HG03354 (cell line): ENCODE results near the gene DUSP28.

Source experiments
- ATAC-seq: cut with Tn5 transposase; IDR thresholded peaks from one replicate; pipeline ENCODE4 v1.9.1; 2021; ENCODE audit warnings: mild to moderate bottlenecking; ENCODE audit not compliant: unreplicated experiment, poor library complexity, severe bottlenecking

Gene DUSP28

DNA sequence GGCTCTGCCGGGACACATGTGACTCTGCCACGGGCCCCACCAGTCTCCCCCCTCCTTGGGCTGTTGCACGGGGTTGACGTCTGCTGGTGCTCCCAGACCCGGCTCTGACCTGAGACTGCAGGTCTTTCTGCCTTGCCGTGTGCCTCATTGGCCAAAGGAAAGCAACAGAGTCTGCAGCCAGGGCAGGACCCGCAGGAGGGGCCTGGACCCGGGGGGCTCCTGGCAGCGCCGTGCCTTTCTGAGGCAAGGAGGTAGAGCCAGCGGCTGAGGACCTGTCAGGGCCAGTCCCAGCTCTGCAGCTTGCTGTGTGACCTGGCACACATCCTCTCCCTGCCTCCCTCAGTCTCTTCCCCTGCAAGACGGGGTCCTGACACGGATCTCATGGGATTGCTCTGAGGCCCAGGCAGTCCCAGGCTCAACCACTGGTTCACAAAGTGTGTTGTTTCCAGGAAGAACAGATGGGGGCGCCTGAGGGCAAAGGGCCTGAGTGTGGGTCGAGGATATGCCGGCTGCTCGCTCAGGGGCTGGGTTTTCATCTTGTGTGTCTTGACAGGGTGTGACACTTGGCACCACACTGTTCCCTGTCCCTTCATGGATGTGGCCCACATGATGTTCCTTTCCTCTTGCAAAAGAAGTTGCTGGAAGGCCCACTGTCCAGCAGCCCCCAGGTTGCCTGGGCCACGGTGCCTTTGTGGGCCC lies 35.4 kb downstream of the DUSP28 start:
- no peak for ATAC-seq

DNA sequence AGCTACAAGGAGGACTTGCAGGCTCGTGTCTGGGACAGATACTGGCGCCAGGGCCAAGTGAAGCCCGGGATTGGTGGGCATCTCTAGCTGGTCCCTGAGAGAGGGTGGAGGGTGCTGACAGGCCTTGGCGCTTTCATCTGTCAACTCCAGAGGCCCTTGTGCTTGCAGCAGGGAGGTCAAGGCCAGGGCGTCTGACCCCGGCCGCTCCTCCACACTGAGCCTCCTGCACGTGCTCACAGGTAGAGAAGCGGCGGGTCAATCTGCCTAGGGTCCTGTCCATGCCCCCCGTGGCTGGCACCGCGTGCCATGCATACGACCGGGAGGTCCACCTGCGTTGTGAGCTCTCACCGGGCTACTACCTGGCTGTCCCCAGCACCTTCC lies 35.9 kb downstream of the DUSP28 start:
- no peak for ATAC-seq

DNA sequence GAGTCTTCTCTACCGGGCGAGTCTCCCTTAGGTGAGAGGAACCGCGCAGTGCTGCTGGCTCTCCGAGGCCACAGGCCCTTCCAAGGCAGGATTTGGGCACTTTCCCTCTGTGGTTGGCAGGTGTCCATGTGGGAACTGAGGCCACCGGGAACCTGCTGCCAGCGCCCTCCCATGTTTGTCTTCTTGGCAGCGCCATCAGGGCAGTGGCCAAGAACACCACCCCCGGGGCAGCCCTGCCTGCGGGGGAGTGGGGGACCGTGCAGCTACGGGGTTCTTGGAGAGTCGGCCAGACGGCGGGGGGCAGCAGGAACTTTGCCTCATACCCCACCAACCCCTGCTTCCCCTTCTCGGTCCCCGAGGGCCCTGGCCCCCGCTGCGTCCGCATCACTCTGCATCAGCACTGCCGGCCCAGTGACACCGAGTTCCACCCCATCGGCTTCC lies 36.4 kb downstream of the DUSP28 start:
- no peak for ATAC-seq

DNA sequence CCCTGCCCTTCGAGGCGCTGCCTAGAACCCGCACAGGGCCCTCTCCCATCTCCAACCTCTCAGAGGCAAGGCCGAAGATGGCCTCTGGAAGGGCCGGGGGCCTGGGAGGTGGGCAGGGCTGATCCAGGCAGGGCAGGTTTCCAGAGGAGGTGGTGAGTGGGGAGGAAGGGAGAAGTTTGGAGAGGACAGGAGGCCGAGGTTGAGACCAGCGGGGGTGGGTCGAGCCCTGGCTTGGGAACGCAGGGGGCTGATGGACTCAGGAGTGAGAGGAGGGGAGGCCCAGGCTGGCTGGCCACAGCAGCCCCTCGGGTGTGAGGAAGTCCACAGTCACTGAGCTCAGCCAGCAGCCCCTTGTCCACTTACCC lies 36.9 kb downstream of the DUSP28 start:
- ATAC-seq, result no peak

DNA sequence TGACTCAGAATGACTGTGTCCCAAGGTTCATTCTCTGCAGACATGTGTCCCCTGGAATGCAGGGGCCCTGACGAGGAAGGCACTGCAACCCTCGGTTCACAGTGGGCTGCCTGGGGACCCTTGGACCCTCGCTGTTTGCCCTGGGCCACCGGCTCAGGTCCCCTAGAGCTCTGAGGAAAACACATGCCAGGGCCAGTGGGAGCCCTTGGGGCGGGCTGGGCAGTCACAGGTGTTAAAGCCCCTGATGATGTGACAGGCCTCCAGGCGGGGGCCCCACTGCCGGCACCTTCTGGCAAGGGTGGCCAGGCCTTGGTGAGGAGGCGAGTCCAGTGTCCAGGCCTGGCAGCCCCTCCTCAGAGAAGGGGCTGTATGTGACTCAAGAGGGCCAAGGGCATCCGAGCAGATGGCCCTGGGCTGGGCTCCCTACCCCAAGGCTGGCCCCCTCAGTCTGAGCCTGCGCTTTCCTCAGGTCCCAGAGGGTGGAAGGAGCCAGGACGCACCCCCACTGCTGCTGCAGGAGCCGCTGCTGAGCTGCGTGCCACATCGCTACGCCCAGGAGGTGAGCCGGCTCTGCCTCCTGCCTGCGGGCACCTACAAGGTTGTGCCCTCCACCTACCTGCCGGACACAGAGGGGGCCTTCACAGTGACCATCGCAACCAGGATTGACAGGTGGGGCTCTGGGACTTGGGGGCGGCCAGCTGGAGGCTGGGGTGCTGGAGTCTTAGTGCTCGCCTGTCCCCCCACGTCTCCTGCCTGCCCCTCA lies 37.4 kb downstream of the DUSP28 start:
- ATAC-seq, result no peak

DNA sequence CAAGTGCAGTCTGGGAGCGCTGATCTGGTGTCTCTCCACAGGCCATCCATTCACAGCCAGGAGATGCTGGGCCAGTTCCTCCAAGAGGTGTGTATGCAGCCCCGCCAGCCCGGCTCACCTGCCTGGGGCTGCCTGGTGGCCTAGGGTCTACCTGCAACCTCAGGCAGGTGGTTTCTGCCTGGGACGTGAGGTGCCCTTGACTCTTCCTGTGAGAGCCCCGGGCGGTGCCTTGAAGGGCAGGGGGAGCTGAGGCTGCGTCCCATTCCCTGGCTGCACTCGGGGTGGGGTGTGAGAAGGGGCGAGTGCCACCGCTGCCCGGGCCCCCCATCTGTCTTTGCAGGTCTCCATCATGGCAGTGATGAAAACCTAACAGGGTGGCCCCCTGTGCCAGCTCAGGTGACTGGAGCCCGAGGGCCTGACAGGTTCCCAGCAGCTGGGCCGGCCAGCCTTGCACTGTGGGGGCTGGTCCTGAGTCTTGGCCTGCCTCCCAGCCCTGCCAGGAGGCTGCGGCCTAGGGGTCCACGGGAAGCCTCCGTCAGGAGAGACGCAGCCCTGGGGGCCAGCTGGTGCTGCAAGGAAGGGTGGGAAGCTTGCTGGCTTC lies 38.3 kb downstream of the DUSP28 start:
- no peak for ATAC-seq

DNA sequence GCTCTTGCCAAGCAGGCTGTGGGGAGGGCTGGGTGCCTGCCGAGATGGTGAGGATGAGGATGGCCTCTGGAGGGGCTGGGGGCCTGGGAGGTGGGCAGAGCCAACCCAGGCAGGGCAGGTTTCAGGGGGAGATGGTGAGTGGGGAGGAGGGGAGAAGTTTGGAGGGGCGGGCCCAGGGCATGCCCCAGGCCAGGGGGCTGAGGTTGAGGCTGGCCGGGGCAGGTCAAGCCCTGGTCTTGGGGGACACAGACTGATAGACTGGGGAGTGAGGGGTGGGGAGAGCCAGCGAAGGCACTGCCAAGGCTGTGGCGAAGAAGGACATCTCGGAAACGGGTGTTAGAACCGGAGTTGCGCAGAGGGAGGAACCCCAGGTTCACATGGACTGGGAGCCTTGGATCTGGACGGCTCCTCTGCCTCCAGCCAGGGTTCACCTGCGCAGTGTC lies 39.0 kb downstream of the DUSP28 start:
- no peak for ATAC-seq

DNA sequence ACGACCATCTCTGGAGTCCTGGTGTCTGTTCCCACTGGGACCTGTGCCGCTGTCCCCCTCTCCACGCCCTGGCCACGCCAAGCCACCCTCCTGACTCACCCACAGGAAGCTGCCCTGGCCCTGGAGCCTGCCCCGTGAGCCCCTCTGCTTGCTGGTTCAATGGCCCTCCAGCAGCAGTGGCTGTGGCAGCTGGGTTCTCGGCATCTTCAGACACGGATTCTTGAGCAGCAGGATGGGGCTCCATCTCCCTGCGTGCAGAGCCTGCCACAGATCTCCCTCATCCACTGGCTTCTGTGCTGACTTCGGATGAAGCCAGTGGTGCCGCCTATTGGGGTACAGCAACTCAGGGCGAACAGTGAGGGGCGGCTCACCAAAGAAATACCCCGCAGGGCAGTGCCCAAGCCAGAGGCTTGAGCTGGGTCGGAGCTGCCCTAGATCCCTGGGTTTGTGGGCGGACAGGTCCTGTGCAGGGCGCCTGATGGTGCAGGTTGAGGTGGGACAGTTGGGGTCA lies 40.3 kb downstream of the DUSP28 start:
- ATAC-seq, result no peak

DNA sequence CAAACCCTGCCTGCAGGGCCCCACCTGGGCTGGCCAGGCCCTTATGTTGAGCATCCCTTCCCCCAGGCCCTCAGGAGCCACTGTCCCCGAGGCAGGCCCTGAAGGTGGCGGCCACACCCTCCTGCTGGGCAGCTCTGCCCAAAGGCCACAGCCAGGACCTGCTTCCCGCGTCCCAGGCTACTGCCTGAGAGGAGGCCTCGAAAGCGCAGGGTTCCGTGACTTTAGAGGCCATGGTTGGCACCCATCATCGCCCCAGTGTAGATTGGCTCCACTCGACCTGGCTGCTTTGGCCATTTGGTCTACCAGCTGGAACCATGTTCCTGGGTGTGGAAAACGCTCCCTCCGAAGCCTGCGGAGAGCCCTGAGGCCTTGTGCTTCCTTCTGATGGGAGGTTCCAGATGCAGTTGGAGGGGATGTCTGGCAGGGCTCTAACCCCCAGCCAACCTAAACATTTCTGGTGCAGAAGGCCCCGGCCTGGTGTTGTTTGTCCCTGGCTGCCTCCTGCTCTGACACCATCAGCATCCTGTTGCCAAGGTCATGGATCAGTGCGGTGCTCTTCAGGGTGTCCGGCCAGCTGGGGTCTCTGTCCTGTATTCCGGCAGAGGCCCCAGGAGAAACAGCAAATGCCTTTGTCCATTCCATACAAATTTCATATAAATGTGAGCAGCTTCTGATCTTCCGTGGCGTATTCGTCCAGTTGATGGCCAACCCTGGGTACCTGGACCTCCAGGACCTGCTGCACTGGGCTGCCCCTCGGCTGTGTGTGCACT lies 41.1 kb downstream of the DUSP28 start:
- ATAC-seq, result no peak

DNA sequence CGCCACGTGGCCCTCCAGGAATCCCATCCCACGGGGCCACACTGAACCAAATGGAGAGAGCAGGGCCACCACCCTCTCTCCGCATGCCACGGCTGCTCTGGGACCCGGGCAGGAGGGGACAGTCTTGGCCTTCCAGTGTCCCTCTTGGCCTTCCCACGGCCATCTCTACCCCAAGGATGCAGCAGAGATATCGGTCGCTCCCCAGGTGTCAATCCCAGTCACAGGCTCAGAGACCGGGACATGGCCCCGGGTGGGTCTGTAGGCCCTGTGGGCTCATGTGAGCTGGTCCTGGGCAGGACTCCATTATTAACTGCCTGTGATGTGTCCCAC lies 41.6 kb downstream of the DUSP28 start:
- no peak for ATAC-seq

DNA sequence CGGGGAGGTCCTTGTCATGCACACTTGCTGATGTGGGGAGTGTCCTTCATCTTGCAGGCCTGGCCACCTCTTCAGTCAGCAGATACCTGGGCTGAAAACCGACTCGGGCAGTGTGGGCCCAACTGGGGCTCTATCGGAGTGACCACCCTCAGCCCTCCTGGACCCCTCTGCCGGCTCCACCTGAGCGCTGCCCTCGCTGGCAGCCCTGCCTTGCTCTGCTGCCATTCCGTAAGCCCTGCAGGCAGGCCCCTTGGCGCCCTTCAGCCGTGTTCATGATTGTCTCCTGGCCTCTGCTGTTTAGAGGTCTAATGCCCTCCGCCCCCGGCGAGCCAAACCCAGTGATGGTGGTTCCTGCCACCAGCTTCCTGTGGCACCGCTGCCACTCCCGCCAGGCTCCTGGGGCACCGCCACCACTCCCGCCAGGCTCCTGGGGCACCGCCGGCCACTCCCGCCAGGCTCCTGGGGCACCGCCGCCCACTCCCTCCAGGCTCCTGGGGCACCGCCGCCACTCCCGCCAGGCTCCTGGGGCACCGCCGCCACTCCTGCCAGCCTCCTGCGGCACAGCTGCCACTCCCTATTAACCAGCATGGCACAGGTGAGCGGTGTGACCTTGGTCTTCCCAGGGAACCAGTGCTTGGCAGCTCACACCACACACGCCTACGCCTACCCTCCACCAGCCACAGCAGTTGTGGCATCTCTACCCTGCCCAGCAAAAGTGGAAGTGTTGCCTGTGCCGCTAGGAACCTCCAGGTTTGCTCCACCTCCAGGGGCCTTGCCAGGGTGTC lies 42.3 kb downstream of the DUSP28 start:
- no peak for ATAC-seq

DNA sequence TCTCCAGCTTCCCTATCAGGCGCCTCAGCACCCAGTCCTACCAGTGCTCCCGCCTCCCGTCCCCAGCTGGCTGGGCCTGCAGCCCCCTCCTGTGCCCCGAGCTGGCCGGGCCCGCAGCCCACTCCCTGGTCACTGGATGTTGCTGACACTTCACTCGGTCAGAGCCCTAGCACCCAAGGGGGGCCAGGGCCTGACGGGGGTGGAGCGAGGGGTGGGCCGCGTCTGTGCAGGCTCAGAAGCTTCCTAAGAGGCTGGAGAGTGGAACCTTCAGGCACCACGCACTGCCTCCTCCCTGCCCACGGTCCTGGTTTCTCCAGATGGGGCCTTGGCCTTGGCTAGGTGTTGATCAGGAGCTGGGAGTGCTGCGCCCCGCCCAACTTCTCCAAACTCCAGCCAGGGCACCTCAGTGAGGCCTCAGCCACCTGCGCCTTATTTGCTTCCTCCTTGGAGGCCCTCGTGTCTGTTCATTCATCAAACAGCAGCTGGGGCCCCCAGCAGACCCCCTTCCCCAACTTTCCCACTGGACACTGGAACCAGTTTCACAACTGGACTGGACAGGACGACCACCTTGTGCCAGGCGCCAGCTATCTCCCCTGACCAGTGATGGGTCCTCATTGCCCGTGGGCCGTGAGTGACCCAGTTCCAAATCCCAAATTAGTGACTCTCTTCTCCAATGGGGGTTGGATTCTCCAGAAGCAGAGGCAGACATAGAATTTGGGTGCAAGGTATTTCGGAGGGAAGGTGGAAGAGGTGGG lies 43.1 kb downstream of the DUSP28 start:
- no peak for ATAC-seq

DNA sequence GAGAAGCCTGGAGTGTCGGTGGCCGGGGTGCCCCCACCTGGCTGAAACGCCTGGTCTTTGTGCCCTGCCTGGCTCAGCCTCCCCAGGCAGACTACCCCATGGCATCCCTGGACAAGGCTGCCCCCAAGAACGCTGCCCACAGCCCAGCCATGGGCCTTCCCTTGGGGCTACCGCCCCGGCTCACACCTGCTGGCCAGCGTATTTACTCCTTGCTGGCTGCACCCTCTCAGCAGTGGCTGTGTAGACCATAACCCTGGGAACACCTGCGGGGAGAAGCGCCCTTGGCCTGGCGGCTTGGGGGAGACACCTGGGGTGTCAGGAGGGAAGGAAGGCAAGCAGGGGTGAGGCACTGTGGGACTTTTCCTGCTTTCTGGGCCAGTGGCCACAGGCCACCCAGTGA lies 43.7 kb downstream of the DUSP28 start:
- no peak for ATAC-seq

DNA sequence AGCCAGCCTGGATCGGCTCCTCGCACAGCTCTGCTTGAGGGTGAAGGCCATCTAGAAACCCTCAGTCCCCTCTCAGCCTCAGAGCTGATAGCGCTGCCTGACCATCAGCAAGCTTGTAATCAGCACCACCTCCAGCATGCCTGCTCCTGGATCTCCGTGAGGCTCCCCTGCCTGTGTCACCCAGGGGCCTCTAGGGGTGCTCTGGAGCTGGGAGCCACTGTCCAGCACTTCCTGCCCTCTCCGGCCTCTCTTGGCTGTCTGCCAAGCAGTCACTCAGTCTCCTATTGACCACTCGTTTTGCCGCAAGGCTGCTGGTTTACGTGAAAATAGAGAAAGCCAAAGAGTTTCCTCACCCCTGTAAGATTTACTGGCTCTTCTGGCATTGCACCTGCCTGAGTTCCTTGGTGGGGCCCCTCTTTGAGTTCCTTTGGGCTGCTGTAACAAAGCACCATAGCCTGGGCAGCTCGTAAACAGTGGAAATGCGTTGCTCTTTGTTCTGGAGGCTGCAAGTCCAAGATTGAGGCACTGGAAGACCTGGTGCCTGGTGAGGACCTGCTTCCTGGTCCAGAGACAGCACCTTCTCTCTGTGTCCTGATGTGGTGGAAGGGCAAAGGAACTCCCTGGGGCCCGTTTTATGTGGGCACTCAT lies 44.3 kb downstream of the DUSP28 start:
- no peak for ATAC-seq

DNA sequence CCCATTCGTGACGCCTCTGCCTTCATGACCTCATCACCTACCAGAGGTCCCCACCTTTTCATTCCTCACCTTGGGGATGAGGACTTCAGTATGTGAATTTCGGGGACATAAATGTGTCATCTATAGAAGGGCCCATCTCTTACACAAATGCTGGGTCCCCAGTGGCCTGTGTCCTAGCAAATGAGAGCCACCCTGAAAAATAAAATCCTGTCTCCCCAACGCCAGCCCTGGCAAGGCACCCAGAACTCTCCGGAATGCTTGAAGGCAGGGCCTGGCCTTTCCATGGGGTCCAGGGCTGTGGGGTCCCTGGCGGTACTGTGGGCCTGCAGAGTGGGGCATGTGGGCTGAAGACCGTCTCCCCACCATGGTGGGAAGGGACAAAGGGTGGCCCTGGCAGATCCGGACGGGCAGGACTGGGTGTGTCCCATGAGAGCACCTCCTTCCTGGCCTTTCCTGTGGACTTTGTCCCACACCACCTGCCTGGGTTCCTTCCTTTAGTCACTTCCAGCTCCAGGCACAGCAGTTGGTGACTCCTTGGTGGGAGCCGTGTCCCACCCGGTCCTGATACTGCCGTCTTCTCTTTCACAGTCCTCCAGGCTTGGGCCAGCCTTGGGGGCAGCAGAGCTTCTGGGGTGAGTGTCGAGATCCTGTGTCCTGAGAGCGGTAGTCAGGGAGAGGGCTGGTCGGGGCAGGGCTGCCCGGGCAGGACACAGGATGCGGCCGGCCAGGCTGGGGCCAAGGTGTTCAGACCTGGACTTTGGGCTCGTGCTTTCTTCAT lies 45.0 kb downstream of the DUSP28 start:
- no peak for ATAC-seq

DNA sequence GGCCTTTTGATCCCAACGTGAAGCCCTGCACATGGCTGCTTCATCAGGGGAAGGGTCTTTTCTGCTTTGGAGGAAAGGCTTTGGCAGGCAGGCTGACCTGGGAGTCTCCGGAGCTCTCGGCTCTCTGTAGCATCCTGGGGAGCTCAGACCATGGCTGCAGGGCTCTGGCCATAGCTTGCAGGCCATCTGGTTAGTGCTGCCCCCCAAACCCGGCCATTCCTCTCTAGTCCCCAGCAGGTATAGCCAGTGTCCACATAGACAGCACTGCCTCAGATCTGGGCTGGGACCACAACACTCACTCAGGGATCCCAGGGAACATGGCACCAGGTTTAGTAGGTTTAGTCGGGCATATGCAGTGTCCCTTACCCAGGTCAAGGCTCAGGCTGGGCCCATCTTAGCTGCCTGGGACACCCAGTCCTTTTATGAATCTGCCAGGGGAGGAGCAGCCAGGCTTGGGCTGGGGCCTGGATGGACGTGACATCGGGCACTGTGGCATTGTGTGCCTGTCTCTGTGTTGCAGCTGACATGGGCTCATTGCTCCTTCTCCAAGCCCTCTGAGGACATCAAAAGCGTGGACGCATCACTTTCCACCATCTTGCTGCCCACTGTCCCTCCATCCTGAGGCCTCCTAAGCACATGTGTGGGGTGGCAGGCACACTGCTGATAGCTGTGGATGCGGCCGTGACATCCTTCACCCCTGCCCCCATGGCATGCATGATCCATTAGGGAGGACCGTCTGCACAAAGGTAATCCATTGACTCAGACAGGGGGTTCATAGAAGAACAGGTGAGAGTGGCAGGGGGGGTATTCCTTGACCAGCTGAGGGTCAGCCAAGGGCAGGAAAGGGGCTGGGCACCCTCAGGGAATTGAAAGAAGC lies 45.9 kb downstream of the DUSP28 start:
- no peak for ATAC-seq
